ENCODE measurements around the gene LDAF1. TPM values are rescaled to one million over a fixed set of nuclear protein-coding genes. Genes with fewer than 3 reads are reported as not detected.
A peak's percentile ranks its signal among the peaks of the same experiment; 100 is the strongest.

The LDAF1 gene
- total RNA-seq, 1 donor: 65.5 TPM

- no peaks in the 10 kb centered on the region for H3K4me1 ChIP-seq (ENCODE audit: insufficient read depth, low read length)
- no peak overlapping the region for H3K4me2 ChIP-seq (ENCODE audit: insufficient read depth, low read length)
- no peaks in the 10 kb centered on the region for H3K79me2 ChIP-seq (ENCODE audit: insufficient read depth, low read length)
- no peak overlapping the region for H3K4me3 ChIP-seq (ENCODE audit: insufficient read depth, low read length)
- no peaks in the 10 kb centered on the region for H3K36me3 ChIP-seq (ENCODE audit: insufficient read depth, low read length)
- no peak for DNase-seq (ENCODE audit: insufficient read length, low spot score, missing footprints)
- H2AFZ ChIP-seq (ENCODE audit: low read length): no peak overlapping the region
- H3K27ac ChIP-seq (ENCODE audit: low read depth, low read length): no peak overlapping the region
- TF ChIP-seq, protein P1, sequence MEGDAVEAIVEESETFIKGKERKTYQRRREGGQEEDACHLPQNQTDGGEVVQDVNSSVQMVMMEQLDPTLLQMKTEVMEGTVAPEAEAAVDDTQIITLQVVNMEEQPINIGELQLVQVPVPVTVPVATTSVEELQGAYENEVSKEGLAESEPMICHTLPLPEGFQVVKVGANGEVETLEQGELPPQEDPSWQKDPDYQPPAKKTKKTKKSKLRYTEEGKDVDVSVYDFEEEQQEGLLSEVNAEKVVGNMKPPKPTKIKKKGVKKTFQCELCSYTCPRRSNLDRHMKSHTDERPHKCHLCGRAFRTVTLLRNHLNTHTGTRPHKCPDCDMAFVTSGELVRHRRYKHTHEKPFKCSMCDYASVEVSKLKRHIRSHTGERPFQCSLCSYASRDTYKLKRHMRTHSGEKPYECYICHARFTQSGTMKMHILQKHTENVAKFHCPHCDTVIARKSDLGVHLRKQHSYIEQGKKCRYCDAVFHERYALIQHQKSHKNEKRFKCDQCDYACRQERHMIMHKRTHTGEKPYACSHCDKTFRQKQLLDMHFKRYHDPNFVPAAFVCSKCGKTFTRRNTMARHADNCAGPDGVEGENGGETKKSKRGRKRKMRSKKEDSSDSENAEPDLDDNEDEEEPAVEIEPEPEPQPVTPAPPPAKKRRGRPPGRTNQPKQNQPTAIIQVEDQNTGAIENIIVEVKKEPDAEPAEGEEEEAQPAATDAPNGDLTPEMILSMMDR (IDR thresholded peaks at IDR 0.05; ENCODE audit: extremely low read depth, low read depth, low read length): no peak
- no peaks in the 10 kb centered on the region for H3K9me3 ChIP-seq (ENCODE audit: low read depth, low read length)
- H3K27me3 ChIP-seq (ENCODE audit: insufficient read depth, low read length): peaks cover 47% of the 10 kb centered on the region
- H4K20me1 ChIP-seq (ENCODE audit: insufficient read depth, low read length): no peaks in the 10 kb centered on the region
Measured at GRCh38 chr16:21205303-21205702, 46.8 kb downstream of the LDAF1 start.

DNA sequence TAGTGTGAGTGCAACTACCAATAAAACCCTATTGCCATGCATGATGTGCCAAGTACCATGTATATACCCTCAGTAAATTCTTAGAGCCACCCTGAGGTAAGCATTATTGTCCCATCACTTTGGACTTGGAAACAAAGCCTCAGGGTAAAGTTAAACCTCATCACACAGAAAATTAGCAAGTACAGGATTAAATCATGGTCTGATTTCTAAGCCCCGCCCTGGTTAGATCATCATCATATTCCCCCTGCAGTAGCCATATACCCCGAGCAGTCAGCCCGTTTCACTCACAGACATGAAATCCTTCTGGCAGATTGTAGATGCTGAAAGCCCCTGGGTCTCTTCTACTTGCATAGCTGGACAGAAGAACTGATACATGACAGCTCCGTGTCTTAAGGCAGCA is 48.1 kb downstream of the LDAF1 start:
- TF ChIP-seq, protein P1 (IDR thresholded peaks at IDR 0.05; ENCODE audit: extremely low read depth, low read depth, low read length): no peak
- H3K36me3 ChIP-seq (ENCODE audit: insufficient read depth, low read length): no peaks in the 10 kb centered on the region

DNA sequence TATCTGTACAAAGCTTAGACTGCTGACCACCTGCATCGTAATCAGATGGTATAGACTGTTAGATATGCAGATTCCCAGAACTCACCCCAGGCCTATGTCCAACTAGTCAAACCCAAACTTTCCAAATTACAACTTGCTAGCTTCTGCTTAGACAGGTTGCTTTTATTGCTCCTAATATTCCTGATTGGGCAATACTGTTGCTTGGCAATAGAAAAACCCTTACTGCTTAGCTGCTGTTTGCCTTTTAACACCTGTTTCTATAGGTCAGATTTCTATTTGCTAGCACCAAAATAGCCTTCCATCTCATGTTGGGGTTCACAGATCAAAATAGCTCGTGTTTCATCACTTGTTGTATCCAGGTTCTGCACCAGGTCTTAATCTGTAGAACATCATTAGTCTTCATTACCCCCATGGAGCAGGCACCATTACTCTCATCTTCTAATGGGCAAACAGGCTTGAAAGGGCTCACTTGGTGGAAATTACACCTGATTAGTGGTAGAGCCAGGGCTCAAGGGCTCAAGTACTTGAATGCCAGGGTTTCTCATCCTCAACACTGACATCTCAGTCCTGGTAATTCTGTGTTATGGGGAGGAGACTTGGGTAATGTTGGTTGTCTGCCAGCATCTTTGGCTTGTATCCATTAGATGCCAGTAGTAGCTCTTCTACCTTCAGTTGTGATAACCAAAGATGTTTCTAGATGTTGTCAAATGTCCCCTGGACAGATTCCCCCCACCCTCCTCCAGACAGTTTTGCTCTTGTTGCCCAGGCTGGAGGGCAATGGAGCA is 50.2 kb downstream of the LDAF1 start:
- TF ChIP-seq, protein P1 (IDR thresholded peaks at IDR 0.05; ENCODE audit: extremely low read depth, low read depth, low read length): no peak
- DNase-seq (ENCODE audit: insufficient read length, low spot score, missing footprints): peak; percentile 61
- no peak overlapping the region for H3K4me2 ChIP-seq (ENCODE audit: insufficient read depth, low read length)
- no peaks in the 10 kb centered on the region for H3K4me1 ChIP-seq (ENCODE audit: insufficient read depth, low read length)
- no peaks in the 10 kb centered on the region for H3K9me3 ChIP-seq (ENCODE audit: low read depth, low read length)
- no peaks in the 10 kb centered on the region for H4K20me1 ChIP-seq (ENCODE audit: insufficient read depth, low read length)
- H3K36me3 ChIP-seq (ENCODE audit: insufficient read depth, low read length): no peaks in the 10 kb centered on the region
- H3K27ac ChIP-seq (ENCODE audit: low read depth, low read length): no peak overlapping the region
- no peak overlapping the region for H2AFZ ChIP-seq (ENCODE audit: low read length)
- H3K4me3 ChIP-seq (ENCODE audit: insufficient read depth, low read length): no peak overlapping the region
- H3K79me2 ChIP-seq (ENCODE audit: insufficient read depth, low read length): no peaks in the 10 kb centered on the region
- H3K27me3 ChIP-seq (ENCODE audit: insufficient read depth, low read length): peaks cover 31% of the 10 kb centered on the region

More for the DNA sequence above, 48.1 kb downstream of the LDAF1 start:
- Histone ChIP-seq H3K4me3 (ENCODE audit: insufficient read depth, low read length) (no peak overlapping the region), H3K79me2 (ENCODE audit: insufficient read depth, low read length) (no peaks in the 10 kb centered on the region), H3K4me1 (ENCODE audit: insufficient read depth, low read length) (no peaks in the 10 kb centered on the region), H2AFZ (ENCODE audit: low read length) (no peak overlapping the region), H4K20me1 (ENCODE audit: insufficient read depth, low read length) (no peaks in the 10 kb centered on the region), H3K4me2 (ENCODE audit: insufficient read depth, low read length) (no peak overlapping the region), H3K27ac (ENCODE audit: low read depth, low read length) (no peak overlapping the region), H3K27me3 (ENCODE audit: insufficient read depth, low read length) (peaks cover 46% of the 10 kb centered on the region), H3K9me3 (ENCODE audit: low read depth, low read length) (no peaks in the 10 kb centered on the region)
- no peak for DNase-seq (ENCODE audit: insufficient read length, low spot score, missing footprints)

- Histone ChIP-seq H3K4me3 (ENCODE audit: insufficient read depth, low read length) (no peak within 1 kb of the TSS), H3K9me3 (ENCODE audit: low read depth, low read length) (no peaks in the 10 kb centered on the region), H3K36me3 (ENCODE audit: insufficient read depth, low read length) (no peaks in the 10 kb centered on the region), H2AFZ (ENCODE audit: low read length) (no peak within 1 kb of the TSS), H3K4me2 (ENCODE audit: insufficient read depth, low read length) (no peak within 1 kb of the TSS), H3K27me3 (ENCODE audit: insufficient read depth, low read length) (peaks cover 25% of the 10 kb centered on the region), H4K20me1 (ENCODE audit: insufficient read depth, low read length) (no peaks in the 10 kb centered on the region), H3K4me1 (ENCODE audit: insufficient read depth, low read length) (no peaks in the 10 kb centered on the region), H3K27ac (ENCODE audit: low read depth, low read length) (no peak within 1 kb of the TSS), H3K79me2 (ENCODE audit: insufficient read depth, low read length) (no peaks in the 10 kb centered on the region)
- DNase-seq (ENCODE audit: insufficient read length, low spot score, missing footprints): no peak
- TF ChIP-seq, protein P1 (IDR thresholded peaks at IDR 0.05; ENCODE audit: extremely low read depth, low read depth, low read length): no peak
Measured at GRCh38 chr16:21211486-21211885, 53.0 kb downstream of the LDAF1 start, which contains the start of gene ZP2. Gene ZP2, minus strand, starts transcription at chr16:21211574. Its CDS starts 27 bp downstream, at chr16:21211547.
